ENCODE data around the gene COG7.
"Not testable (repeated sequence)": the region's sequence is repeated elsewhere in the genome, so short reads cannot be mapped to it uniquely, and the experiment has no call there.

DNA sequence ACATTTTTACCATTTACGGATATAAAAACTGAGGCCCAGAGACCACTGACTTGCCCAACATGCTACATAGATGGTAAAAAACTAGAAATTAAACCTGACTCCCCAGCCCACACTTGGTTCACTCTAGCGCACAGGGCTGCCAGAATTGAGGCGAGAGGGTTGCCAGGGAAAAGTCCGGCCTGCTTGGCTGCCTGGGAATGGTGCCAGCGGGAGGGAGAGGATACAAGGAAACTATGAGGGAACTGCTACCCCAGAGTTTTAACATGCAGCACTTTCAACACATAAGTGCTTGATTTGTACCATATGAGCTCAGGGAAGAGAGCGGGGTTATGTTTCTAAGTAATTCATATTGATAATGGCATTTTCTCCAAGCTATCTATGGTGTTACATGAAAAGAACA, 10.0 kb upstream of the COG7 start:
- not testable (repeated sequence) for TF ChIP-seq FOXP2 (optimal IDR thresholded peaks at IDR 0.05; ENCODE audit: control extremely low read depth, extremely low read length, insufficient read depth); EZH2 (IDR thresholded peaks at IDR 0.05)

All from SK-N-MC (cell line).